Natural killer cell treated with Interleukin-12 subunit alpha and Interleukin-12 subunit beta and Interleukin-15 and Interleukin-18, amount 100 ng/mL, for 72 hours (primary cell): ENCODE data around the gene FKBP3. TPM values are rescaled to one million over a fixed set of nuclear protein-coding genes. Genes with fewer than 3 reads are reported as not detected.

Experiments
- ATAC-seq, 2 donors: fragments of 150-1000 bp; cut with Tn5 transposase in 1 of 2; sonication (Bioruptor Pico), chemical (Tn5 transposase) in 1 of 2; 2 replicates each; pipeline ENCODE4 v1.10.0; 2021
- DNase-seq: peaks from one replicate; pipeline ENCODE4 v3.0.0; 2022; ENCODE audit warnings: low spot score
- H3K27ac Mint-ChIP-seq, 2 donors: 1 replicate in 1 of 2; 2 replicates in 1 of 2; pipeline ENCODE4 v1.8.0; 2022; ENCODE audit warnings: mixed read lengths in 2 of 2, mild to moderate bottlenecking in 1 of 2, moderate library complexity in 1 of 2
- H3K27me3 Mint-ChIP-seq, 2 donors: 1 replicate in 1 of 2; 2 replicates in 1 of 2; pipeline ENCODE4 v1.8.0; 2022; ENCODE audit warnings: mixed read lengths in 2 of 2
- H3K36me3 Mint-ChIP-seq: one replicate; pipeline ENCODE4 v1.8.0; 2022; ENCODE audit warnings: mixed read lengths
- H3K4me1 Mint-ChIP-seq, 2 donors: 1 replicate in 1 of 2; 2 replicates in 1 of 2; pipeline ENCODE4 v1.8.0; 2022; ENCODE audit warnings: low read depth in 2 of 2, mixed read lengths in 2 of 2, mild to moderate bottlenecking in 1 of 2
- H3K4me3 Mint-ChIP-seq: one replicate; pipeline ENCODE4 v1.8.0; 2022; ENCODE audit warnings: mixed read lengths
- H3K9me3 Mint-ChIP-seq: 2 replicates; pipeline ENCODE4 v1.8.0; 2022; ENCODE audit warnings: mixed read lengths
- total RNA-seq, 2 donors: library from RNA; stranded (reverse); gene quantifications; one replicate each; pipeline ENCODE4 v1.2.3, GENCODE V29; 2022

The FKBP3 gene
- total RNA-seq, 2 donors from 2014 or later: 42.0 to 61.2 TPM

- peak overlapping the region; percentile 100 for H3K4me3 Mint-ChIP-seq
- H3K27ac Mint-ChIP-seq: peak overlapping the region; percentile 91 to 99
- H3K4me1 Mint-ChIP-seq: peaks cover 27 to 31% of the 10 kb centered on the region in 2 donors
- no peaks in the 10 kb centered on the region for H3K36me3 Mint-ChIP-seq
- ATAC-seq (no peak), DNase-seq (no peak)
- H3K27me3 Mint-ChIP-seq: no peaks in the 10 kb centered on the region
- no peaks in the 10 kb centered on the region for H3K9me3 Mint-ChIP-seq
Measured at GRCh38 chr14:45135156-45135555, 875 bp upstream of the FKBP3 start.

- DNase-seq: no peak
- H3K36me3 Mint-ChIP-seq: no peaks in the 10 kb centered on the region
- H3K4me3 Mint-ChIP-seq: peak overlapping the region; percentile 100
- no peak for ATAC-seq
- H3K9me3 Mint-ChIP-seq: no peaks in the 10 kb centered on the region
- H3K27me3 Mint-ChIP-seq: no peaks in the 10 kb centered on the region
- peak overlapping the region; percentile 91 to 99 for H3K27ac Mint-ChIP-seq
- peaks cover 27 to 31% of the 10 kb centered on the region in 2 donors for H3K4me1 Mint-ChIP-seq
Measured at GRCh38 chr14:45133683-45134050, 614 bp downstream of the FKBP3 start.

- no peak for ATAC-seq
- Mint-ChIP-seq H3K27me3 (no peaks in the 10 kb centered on the region), H3K4me1 (peaks cover 9 to 10% of the 10 kb centered on the region in 2 donors), H3K27ac (no peak overlapping the region), H3K36me3 (peaks cover 12% of the 10 kb centered on the region), H3K4me3 (no peak overlapping the region), H3K9me3 (no peaks in the 10 kb centered on the region)
- DNase-seq: no peak
Measured at GRCh38 chr14:45128963-45129629, 5.2 kb downstream of the FKBP3 start.

GRCh38 chr14:45125754-45126153, 8.5 kb downstream of the FKBP3 start:
- Mint-ChIP-seq H3K27me3 (no peaks in the 10 kb centered on the region), H3K4me3 (no peak overlapping the region), H3K4me1 (peaks cover 0 to 4% of the 10 kb centered on the region in 2 donors), H3K27ac (no peak overlapping the region), H3K9me3 (no peaks in the 10 kb centered on the region), H3K36me3 (peaks cover 12% of the 10 kb centered on the region)
- ATAC-seq: no peak
- DNase-seq: no peak

GRCh38 chr14:45123271-45123670, 11.0 kb downstream of the FKBP3 start:
- Mint-ChIP-seq H3K9me3 (no peaks in the 10 kb centered on the region), H3K27ac (no peak overlapping the region), H3K27me3 (no peaks in the 10 kb centered on the region), H3K4me1 (peaks cover 0 to 3% of the 10 kb centered on the region in 2 donors), H3K36me3 (peaks cover 18% of the 10 kb centered on the region), H3K4me3 (no peak overlapping the region)
- ATAC-seq: no peak
- no peak for DNase-seq

GRCh38 chr14:45120096-45120495, 14.2 kb downstream of the FKBP3 start:
- DNase-seq (no peak), ATAC-seq (no peak)
- Mint-ChIP-seq H3K27me3 (no peaks in the 10 kb centered on the region), H3K36me3 (peaks cover 13% of the 10 kb centered on the region), H3K4me1 (no peaks in the 10 kb centered on the region), H3K27ac (no peak overlapping the region), H3K9me3 (no peaks in the 10 kb centered on the region), H3K4me3 (no peak overlapping the region)

GRCh38 chr14:45118594-45118993, 15.7 kb downstream of the FKBP3 start:
- peaks cover 2% of the 10 kb centered on the region in 2 donors for H3K4me1 Mint-ChIP-seq
- H3K36me3 Mint-ChIP-seq: peaks cover 15% of the 10 kb centered on the region
- ATAC-seq: no peak
- no peak overlapping the region for H3K4me3 Mint-ChIP-seq
- H3K9me3 Mint-ChIP-seq: no peaks in the 10 kb centered on the region
- no peaks in the 10 kb centered on the region for H3K27me3 Mint-ChIP-seq
- H3K27ac Mint-ChIP-seq: no peak overlapping the region
- no peak for DNase-seq

GRCh38 chr14:45114327-45114726, 20.0 kb downstream of the FKBP3 start:
- Mint-ChIP-seq H3K36me3 (peaks cover 24% of the 10 kb centered on the region), H3K4me1 (peaks cover 6 to 7% of the 10 kb centered on the region in 2 donors), H3K27ac (no peak overlapping the region), H3K27me3 (no peaks in the 10 kb centered on the region), H3K9me3 (no peaks in the 10 kb centered on the region), H3K4me3 (no peak overlapping the region)
- DNase-seq (no peak), ATAC-seq (no peak)

GRCh38 chr14:45112896-45113781, 21.1 kb downstream of the FKBP3 start:
- peaks cover 30% of the 10 kb centered on the region for H3K36me3 Mint-ChIP-seq
- peak overlapping the region; percentile 9 to 41 for H3K27ac Mint-ChIP-seq
- peaks cover 6 to 7% of the 10 kb centered on the region in 2 donors for H3K4me1 Mint-ChIP-seq
- DNase-seq: no peak
- no peaks in the 10 kb centered on the region for H3K9me3 Mint-ChIP-seq
- ATAC-seq: no peak
- H3K27me3 Mint-ChIP-seq: no peaks in the 10 kb centered on the region
- H3K4me3 Mint-ChIP-seq: no peak overlapping the region

- DNase-seq (no peak), ATAC-seq (no peak)
- H3K9me3 Mint-ChIP-seq: no peaks in the 10 kb centered on the region
- H3K27ac Mint-ChIP-seq: no peak overlapping the region
- H3K4me3 Mint-ChIP-seq: no peak overlapping the region
- H3K27me3 Mint-ChIP-seq: no peaks in the 10 kb centered on the region
- peaks cover 21% of the 10 kb centered on the region for H3K36me3 Mint-ChIP-seq
- H3K4me1 Mint-ChIP-seq: no peaks in the 10 kb centered on the region
Measured at GRCh38 chr14:45104561-45104960, 29.7 kb downstream of the FKBP3 start.

GRCh38 chr14:45103806-45104205, 30.5 kb downstream of the FKBP3 start:
- Mint-ChIP-seq H3K4me1 (no peaks in the 10 kb centered on the region), H3K27me3 (no peaks in the 10 kb centered on the region), H3K36me3 (peaks cover 17% of the 10 kb centered on the region), H3K27ac (no peak overlapping the region), H3K4me3 (no peak overlapping the region), H3K9me3 (no peaks in the 10 kb centered on the region)
- no peak for DNase-seq
- no peak for ATAC-seq

GRCh38 chr14:45096218-45096617, 38.1 kb downstream of the FKBP3 start:
- H3K27me3 Mint-ChIP-seq: no peaks in the 10 kb centered on the region

GRCh38 chr14:45095143-45095542, 39.1 kb downstream of the FKBP3 start:
- H3K4me1 Mint-ChIP-seq: peaks cover 17 to 19% of the 10 kb centered on the region in 2 donors
- H3K4me3 Mint-ChIP-seq: no peak overlapping the region
- DNase-seq: no peak
- no peaks in the 10 kb centered on the region for H3K27me3 Mint-ChIP-seq
- no peak overlapping the region for H3K27ac Mint-ChIP-seq
- peaks cover 27% of the 10 kb centered on the region for H3K36me3 Mint-ChIP-seq
- H3K9me3 Mint-ChIP-seq: no peaks in the 10 kb centered on the region
- ATAC-seq: no peak

More at GRCh38 chr14:45096218-45096617, 38.1 kb downstream of the FKBP3 start:
- no peak for DNase-seq
- no peak for ATAC-seq
- Mint-ChIP-seq H3K36me3 (peaks cover 35% of the 10 kb centered on the region), H3K9me3 (no peaks in the 10 kb centered on the region), H3K4me1 (peaks cover 6 to 10% of the 10 kb centered on the region in 2 donors), H3K27ac (no peak overlapping the region), H3K4me3 (no peak overlapping the region)

GRCh38 chr14:45094275-45094674, 40.0 kb downstream of the FKBP3 start:
- DNase-seq (no peak), ATAC-seq (no peak)
- Mint-ChIP-seq H3K36me3 (peaks cover 27% of the 10 kb centered on the region), H3K4me3 (no peak overlapping the region), H3K27ac (no peak overlapping the region), H3K4me1 (peaks cover 24 to 26% of the 10 kb centered on the region in 2 donors), H3K27me3 (no peaks in the 10 kb centered on the region), H3K9me3 (no peaks in the 10 kb centered on the region)
